ENCODE measurements around the gene CRK.
A peak's percentile ranks its signal among the peaks of the same experiment; 100 is the strongest.
"Not testable (repeated sequence)": the region's sequence is repeated elsewhere in the genome, so short reads cannot be mapped to it uniquely, and the experiment has no call there.

Gene CRK

GRCh38 chr17:1423456-1424135 lies 32.4 kb downstream of the CRK start:
- DNase-seq, result no peak

GRCh38 chr17:1422885-1423284 lies 33.1 kb downstream of the CRK start:
- DNase-seq, result no peak

- no peak for DNase-seq
Measured at GRCh38 chr17:1421470-1421869, 34.6 kb downstream of the CRK start.

- no peak for DNase-seq
Measured at GRCh38 chr17:1420981-1421380, 35.1 kb downstream of the CRK start.

GRCh38 chr17:1420163-1420562 lies 35.9 kb downstream of the CRK start:
- DNase-seq, result no peak

- not testable (repeated sequence) for DNase-seq
Measured at GRCh38 chr17:1418476-1418875, 37.6 kb downstream of the CRK start.

GRCh38 chr17:1416414-1416813 lies 39.6 kb downstream of the CRK start:
- no peak for DNase-seq

GRCh38 chr17:1414634-1415033 lies 41.4 kb downstream of the CRK start:
- no peak for DNase-seq

GRCh38 chr17:1414001-1414574 lies 41.9 kb downstream of the CRK start:
- DNase-seq, result no peak

GRCh38 chr17:1413281-1413791 lies 42.7 kb downstream of the CRK start:
- DNase-seq, result no peak

GRCh38 chr17:1412185-1413110 lies 43.6 kb downstream of the CRK start:
- no peak for DNase-seq

- no peak for DNase-seq
Measured at GRCh38 chr17:1402262-1402586, 53.8 kb downstream of the CRK start.

- DNase-seq, result peak; percentile 44 to 98 (median 93)
Measured at GRCh38 chr17:1399679-1400512, 56.1 kb downstream of the CRK start, which contains the start of gene YWHAE. Gene YWHAE, minus strand, starts transcription at chr17:1400222. Its CDS starts 112 bp downstream, at chr17:1400110.

- peak in 5 of 14 donors; percentile 26 to 83 (median 63) for DNase-seq
Measured at GRCh38 chr17:1398931-1399678, 56.9 kb downstream of the CRK start.

GRCh38 chr17:1398028-1398427 lies 58.0 kb downstream of the CRK start:
- no peak for DNase-seq

GRCh38 chr17:1395876-1396665 lies 60.0 kb downstream of the CRK start:
- not testable (repeated sequence) for DNase-seq

GRCh38 chr17:1391577-1391976 lies 64.5 kb downstream of the CRK start:
- DNase-seq, result no peak

GRCh38 chr17:1390432-1391367 lies 65.3 kb downstream of the CRK start:
- no peak for DNase-seq

- not testable (repeated sequence) for DNase-seq
Measured at GRCh38 chr17:1387490-1388227, 68.4 kb downstream of the CRK start.
